Thyroid gland (tissue), 4 donors: ENCODE data around the gene IYD.

Source experiments
- CTCF ChIP-seq, 6 experiments: fragments of 200-600 bp in 3 of 6; fragments of 450-650 bp in 3 of 6; sonication (generic) in 3 of 6; IDR thresholded peaks; one replicate each; pipeline ENCODE4 v1.5.1; 2016 to 2019; ENCODE audit warnings: antibody characterized with exemption in 6 of 6, mild to moderate bottlenecking in 2 of 6, inconsistent platforms in 1 of 6, moderate library complexity in 1 of 6
- POLR2A ChIP-seq, 2 donors: fragments of 450-650 bp; IDR thresholded peaks; one replicate each; pipeline ENCODE4 v1.6.1; 2017; ENCODE audit warnings: antibody characterized with exemption in 2 of 2, mild to moderate bottlenecking in 2 of 2, moderate library complexity in 1 of 2

- TF ChIP-seq CTCF (IDR thresholded peaks at IDR 0.05), result no peak
- no peak for TF ChIP-seq POLR2A (IDR thresholded peaks at IDR 0.05)
These were observed 82.1 kb downstream of the IYD start for GRCh38 chr6:150450918-150451317.
